SW480 (cell line): ENCODE data around the gene FOLR1.
A peak's percentile ranks its signal among the peaks of the same experiment; 100 is the strongest.
"Not testable (repeated sequence)": the region's sequence is repeated elsewhere in the genome, so short reads cannot be mapped to it uniquely, and the experiment has no call there.

ENCODE experiments used
- DNase-seq: peaks from one replicate; pipeline ENCODE4 v3.0.0-alpha.2; 2016; ENCODE audit warnings: low spot score

FOLR1 gene

GRCh38 chr11:72191961-72192381 is at the start of gene FOLR1:
Gene FOLR1, plus strand, starts transcription at chr11:72192140. Its CDS starts 34 bp downstream, at chr11:72192174.
- peak; percentile 79 for DNase-seq

DNA sequence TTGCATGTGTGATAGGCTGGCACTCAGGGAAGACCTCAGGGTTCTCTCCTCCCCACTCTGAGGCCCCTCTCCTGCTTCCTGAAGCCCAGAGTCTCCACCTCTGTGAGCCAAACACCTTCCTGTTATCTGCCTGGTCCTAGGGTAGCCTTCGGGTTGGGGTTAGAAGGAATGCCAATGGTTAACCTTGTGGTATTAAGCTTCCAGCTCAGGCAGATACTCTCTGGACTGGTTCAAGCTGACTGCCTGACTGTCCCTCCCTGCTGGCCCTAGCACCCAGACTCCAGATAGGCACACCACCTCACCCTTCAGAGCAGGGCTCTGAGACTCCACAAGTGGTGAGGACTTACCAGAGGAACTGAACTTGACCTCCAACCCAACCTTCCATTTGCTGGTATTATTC is 49.4 kb upstream of the FOLR1 start:
- not testable (repeated sequence) for DNase-seq

DNA sequence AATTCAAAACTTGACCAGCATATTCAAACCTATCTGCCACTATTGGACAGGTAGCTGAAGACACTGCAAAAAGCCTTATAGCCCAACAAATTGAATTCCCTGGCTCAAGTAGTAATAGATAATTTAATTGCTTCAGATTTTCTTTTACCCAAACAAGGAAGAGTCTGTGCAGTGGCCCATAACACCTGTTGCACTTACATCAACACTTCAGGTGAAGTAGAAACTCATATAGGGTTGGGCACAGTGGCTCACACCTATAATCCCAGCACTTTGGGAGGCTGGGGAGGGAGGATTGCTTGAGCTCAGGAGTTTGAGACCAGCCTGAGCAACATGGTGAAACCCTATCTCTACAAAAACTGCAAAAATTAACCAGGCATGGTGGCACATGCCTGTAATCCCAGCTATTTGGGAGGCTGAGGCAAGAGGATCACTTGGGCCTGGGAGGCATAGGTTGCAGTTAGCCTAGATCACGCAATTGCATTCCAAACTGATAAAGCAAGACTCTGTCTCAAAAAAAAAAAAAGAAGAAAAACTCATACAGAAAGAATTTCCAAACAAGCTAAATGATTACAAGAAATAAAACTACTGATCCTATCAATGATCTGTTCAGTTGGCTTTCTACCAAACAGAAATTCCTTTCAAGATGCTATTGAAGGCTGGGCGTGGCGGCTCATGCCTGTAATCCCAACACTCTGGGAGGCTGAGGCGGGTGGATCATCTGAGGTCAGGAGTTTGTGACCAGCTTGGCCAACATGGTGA is 47.0 kb upstream of the FOLR1 start:
- no peak for DNase-seq

DNA sequence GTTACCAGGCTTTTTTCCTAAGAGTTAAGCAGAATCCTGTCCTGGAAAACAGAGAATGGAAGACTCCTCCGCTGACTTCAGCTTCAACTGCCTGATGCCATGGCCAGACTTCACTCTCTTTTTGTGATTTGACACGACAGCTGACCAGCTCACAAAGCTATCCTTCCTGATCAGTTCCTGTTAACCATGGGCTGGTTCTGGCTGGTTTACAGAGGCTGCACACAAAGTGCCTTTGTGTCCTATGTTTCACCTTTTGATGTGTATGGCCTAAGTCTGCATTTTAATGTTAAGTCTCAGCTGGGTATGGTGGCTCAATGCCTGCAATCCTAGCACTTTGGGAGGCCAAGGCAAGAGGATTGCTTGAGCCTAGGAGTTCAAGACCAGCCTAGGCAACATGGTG is 45.3 kb upstream of the FOLR1 start:
- no peak for DNase-seq

DNA sequence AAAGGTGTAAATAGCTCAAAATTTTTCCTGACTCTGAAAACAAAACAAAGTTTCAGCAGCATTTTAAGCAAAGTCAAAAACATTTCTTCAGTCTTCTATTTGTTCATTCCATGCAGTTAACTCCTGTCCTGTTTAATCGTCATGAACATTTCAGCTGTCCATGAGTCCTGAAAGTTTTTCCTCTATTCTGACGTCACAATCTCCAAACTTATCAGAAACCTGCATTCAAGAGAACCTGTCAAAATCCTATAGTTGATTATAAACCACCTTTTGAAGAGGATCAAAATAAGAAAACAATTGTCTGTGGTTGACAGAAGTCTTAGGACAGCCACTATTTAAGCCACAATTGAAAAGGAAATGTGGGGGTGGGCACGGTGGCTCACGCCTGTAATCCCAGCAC is 41.1 kb upstream of the FOLR1 start:
- no peak for DNase-seq

DNA sequence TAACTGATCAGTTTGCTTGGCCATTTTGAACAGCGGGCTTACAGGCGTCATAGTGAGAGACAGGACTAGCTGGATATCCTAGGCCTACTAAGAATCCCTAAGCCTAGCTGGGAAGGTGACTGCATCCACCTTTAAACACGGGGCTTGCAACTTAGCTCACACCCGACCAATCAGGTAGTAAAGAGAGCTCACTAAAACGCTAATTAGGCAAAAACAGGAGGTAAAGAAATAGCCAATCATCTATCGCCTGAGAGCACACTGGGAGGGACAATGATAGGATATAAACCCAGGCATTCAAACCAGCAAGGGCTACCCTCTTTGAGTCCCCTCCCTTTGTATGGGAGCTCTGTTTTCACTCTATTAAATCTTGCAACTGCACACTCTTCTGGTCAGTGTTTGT is 38.1 kb upstream of the FOLR1 start:
- DNase-seq = not testable (repeated sequence)

DNA sequence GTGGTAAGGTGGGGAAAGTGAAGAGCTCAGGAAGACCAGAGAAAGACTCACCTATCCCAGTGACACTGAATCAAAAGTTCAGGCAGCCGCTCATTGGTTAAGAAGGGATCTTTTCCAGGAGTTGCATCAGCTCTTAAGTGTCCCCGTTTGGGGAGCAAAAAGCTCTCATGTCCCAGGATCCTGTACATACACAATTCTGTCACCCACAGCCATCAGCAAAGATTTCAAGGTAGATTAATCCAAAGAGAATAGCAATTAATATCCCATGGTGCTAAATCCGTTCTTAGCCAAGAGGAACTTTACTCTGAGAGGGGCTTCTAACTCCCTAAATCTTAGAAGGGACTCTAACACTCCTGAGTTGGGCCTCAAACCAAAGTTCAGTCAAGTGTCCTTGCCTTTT is 37.1 kb upstream of the FOLR1 start:
- DNase-seq = no peak

DNA sequence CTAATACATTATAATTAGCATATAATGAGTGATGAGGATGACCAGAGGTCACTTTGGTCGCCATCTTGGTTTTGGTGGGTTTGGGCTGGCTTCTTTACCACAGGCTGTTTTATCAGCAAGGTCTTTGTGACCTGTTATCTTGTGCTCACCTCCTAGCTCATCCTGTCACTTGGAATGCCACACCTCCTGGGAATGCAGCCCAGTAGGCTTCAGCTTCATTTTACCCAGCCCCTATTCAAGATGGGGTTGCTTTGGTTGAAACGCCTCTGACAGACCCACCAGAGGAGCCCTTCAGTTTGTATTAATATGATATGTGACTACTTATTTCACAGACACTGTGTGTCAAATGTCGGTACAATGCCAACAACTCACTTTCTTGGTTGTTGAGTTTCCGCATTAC is 36.2 kb upstream of the FOLR1 start:
- no peak for DNase-seq

DNA sequence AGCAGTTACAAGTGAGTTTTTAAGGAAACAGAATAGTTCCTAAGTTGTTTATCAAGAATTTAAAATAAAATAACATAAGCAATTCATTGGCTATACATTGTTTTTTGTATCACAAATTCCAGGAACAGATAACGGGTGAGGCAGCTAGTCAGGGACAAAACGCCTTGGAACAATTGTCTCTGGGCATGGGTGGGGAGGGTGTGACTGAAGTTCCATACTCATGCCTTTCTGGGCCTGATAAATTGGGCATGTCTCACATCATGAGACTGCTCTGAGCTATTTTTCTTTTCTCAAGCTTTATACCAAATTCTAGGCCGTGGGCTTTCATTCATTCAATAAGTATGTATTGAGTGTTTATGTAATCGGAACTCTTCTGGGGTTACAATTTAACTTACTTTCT is 34.8 kb upstream of the FOLR1 start:
- no peak for DNase-seq

GRCh38 chr11:72160319-72160718 is 31.6 kb upstream of the FOLR1 start:
- no peak for DNase-seq

DNA sequence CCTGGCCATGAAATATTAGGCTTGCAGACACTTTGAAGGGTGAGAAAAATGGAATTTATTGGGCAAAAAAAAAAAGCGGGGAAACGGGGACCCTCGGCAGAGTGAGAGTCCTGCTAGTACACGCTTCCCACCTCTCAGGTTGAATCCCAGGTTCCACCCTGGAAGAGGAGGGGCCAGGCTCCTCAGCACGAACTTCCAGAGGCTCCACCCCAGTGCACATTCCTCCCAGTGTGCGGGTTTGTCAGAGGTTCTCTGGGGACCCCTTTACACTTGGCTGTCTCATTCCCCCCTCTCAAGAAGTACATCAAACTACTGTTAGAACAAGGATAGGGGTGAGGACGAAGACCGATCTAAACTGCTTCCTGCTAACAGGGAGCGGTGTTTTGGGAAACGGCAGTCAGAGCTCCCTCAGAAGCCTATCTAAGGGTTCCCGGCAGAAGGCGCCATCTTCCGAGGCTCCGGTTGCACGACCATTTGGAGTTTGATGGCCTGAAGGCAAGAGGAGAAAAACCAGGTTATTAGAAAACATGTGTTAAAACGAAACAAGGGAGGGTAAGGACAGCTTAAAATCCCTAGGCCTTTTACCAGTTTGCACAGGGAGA is 28.9 kb upstream of the FOLR1 start:
- DNase-seq = no peak

GRCh38 chr11:72164187-72164586 is 27.8 kb upstream of the FOLR1 start:
- DNase-seq = not testable (repeated sequence)

- not testable (repeated sequence) for DNase-seq
These were observed 22.8 kb upstream of the FOLR1 start for GRCh38 chr11:72169046-72169555.

DNA sequence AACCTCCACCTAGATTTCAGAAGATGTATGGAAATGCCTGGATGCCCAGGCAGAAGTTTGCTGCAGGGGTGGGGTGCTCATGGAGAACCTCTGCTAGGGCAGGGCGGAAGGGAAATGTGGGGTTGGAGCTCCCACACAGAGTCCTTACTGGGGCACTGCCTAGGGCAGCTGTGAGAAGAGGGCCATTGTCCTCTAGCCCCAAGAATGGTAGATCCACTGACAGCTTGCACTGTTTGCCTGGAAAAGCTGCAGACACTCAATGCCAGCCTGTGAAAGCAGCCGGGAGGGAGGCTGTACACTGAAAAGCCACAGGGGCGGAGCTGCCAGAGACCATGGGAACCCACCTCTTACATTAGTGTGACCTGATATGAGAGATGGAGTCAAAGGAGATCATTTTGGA is 22.2 kb upstream of the FOLR1 start:
- not testable (repeated sequence) for DNase-seq

GRCh38 chr11:72172043-72172442 is 19.9 kb upstream of the FOLR1 start:
- DNase-seq = not testable (repeated sequence)

GRCh38 chr11:72173291-72173690 is 18.6 kb upstream of the FOLR1 start:
- no peak for DNase-seq

DNA sequence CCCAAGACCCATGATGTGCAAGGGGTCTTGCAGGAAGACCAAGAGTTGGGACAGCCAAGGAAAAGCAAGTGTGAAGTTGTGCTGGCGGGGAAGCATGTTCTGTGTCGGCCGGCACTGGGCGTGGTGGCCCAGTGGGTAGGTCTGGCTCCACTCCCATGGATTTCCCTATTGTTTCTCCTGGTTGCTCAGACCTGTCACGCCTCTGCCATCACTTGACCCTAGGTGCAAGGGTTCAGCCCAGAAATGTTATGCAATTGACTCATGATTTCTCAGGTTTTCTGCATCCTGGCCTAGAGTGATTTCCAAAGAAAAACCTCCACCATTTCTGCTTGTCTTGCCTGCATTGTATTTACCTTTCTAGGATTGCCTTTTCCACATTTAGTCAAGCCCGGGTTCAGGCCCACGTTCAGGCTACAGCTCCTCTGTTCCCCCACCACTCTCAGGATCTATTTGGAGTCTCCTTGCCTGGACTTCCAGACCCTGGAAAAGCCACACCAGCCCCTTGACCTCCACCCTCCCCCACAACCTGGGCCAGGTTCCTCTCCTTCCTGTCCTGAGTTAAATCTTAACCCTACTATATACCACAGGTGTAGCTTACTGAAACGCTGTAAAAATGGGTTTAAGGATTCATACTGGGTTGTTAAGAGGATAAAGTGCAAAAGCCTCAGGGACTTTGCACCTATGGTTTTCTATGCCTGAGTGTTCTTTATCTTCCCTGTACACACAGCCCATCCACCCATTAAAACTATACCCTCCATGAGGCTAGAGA is 17.5 kb upstream of the FOLR1 start:
- DNase-seq = no peak

- DNase-seq = no peak
These were observed 14.3 kb upstream of the FOLR1 start for GRCh38 chr11:72177656-72178055.

DNA sequence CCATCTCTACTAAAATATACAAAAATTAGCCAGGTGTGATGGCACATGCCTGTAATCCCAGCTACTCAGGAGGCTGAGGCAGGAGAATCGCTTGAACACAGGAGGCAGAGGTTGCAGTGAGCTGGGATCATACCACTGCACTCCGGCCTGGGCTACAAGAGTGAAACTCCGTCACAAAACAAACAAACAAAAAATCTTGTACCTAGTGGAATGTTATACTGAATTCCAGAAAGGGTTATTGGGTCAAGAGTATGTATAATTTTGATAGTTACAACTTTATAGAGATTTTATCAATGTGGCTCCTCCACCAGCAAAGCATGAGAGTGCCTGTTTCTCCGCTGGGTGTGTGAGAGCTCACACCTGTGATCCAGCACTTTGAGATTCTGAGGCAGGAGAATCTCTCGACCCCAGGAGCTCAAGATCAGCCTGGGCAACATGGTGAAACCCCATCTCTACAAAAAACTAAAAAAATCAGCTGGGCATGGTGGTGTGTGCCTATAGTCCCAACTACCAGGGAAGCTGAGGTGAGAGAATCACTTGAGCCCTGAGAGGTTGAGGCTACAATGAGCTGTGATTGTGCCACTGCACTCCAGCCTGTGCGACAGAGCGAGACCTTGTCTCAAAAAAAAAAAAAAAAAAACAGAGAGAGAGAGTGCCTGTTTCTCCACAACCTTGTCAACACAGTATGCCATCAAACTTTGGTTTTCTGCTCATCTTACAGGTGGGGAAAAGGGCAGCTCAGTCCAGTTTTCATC is 12.7 kb upstream of the FOLR1 start:
- no peak for DNase-seq

DNA sequence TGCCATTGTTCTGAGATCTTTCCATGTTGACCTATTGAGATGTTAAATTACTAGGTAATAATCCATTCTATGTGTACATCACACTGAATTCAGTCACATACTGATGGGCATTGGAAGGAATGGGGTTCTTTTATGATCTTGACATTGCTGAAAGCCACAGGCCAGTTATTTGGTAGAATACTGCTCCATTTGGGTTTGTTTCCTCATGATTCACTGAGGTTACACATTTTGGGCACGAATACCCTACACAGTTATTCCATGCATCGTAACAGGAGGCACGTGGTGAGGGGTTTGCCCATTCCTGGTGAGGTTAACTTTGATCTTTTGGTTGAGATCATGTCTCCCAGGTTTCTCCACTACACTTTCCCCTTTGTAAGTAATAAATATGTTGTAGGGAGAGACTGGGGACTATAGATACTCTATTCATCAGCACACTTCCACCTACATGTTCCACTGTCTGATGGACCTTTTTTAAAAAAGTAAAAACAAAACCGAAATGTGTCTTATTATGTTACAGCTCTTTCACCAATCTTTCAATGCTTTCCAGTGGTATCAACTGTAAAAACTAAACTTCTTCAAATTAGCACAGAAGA is 12.0 kb upstream of the FOLR1 start:
- peak; percentile 50 for DNase-seq

DNA sequence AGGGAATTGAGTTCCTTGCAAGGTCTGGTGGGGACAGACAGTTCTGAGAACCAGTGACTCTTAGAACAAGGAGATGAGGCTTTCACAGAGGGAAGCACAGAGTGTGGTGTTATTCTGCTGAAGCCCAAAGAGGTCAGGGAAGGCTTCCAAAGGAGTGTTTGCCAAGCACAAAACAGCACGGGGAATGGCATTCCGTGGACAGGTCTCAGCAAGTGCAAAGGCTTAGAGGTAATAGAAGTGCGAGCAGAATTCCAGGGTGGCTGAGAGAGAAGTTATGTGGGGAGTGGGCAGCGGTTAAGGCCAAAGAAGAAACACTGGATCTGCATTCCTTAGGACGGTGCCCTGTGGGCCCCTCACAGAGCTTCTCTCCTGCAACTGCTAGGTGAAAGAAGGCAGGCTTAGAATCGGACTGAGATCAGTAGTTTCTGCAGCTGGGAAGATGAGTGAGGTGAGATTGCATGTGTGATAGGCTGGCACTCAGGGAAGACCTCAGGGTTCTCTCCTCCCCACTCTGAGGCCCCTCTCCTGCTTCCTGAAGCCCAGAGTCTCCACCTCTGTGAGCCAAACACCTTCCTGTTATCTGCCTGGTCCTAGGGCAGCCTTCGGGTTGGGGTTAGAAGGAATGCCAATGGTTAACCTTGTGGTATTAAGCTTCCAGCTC is 10.9 kb upstream of the FOLR1 start:
- not testable (repeated sequence) for DNase-seq
